Upper lobe of left lung (tissue), 6 donors: Measurements from ENCODE around the gene SOCS4. TPM values are rescaled to one million over a fixed set of nuclear protein-coding genes. Genes with fewer than 3 reads are reported as not detected.

Experiments
- ATAC-seq, 2 donors: fragments of 200-7000 bp; cut with Tn5 transposase; one replicate each; pipeline ENCODE4 v1.9.1; 2022; ENCODE audit warnings: mild to moderate bottlenecking in 2 of 2, moderate library complexity in 2 of 2; ENCODE audit not compliant: low FRiP score in 2 of 2
- DNase-seq, 2 donors: peaks; one replicate each; pipeline ENCODE4 v3.0.0-alpha.2; 2019 to 2020
- H3K27ac ChIP-seq, 4 donors: fragments of 200-600 bp; sonication (generic); one replicate each; pipeline ENCODE4 v1.5.1; 2016 to 2019
- H3K27me3 ChIP-seq, 4 donors: fragments of 200-600 bp; sonication (generic); one replicate each; pipeline ENCODE4 v1.5.1; 2017 to 2019
- H3K36me3 ChIP-seq, 4 donors: fragments of 200-600 bp; sonication (generic); one replicate each; pipeline ENCODE4 v1.5.1; 2016 to 2019
- H3K4me1 ChIP-seq, 4 donors: fragments of 200-600 bp; sonication (generic); one replicate each; pipeline ENCODE4 v1.5.1; 2018 to 2019
- H3K4me3 ChIP-seq, 4 donors: fragments of 200-600 bp; sonication (generic); one replicate each; pipeline ENCODE4 v1.5.1; 2017 to 2019; ENCODE audit warnings: mild to moderate bottlenecking in 2 of 4, moderate library complexity in 1 of 4
- H3K9me3 ChIP-seq, 4 donors: fragments of 200-600 bp; sonication (generic); one replicate each; pipeline ENCODE4 v1.5.1; 2018 to 2019
- EP300 ChIP-seq, 4 donors: sonication (generic); formaldehyde crosslinking; IDR thresholded peaks; one replicate each; pipeline ENCODE4 v1.5.1; 2017; ENCODE audit warnings: antibody characterized with exemption in 4 of 4, control low read depth in 2 of 4
- POLR2A ChIP-seq, 4 donors: fragments of 450-650 bp; IDR thresholded peaks; one replicate each; pipeline ENCODE4 v1.5.1; 2016 to 2017; ENCODE audit warnings: antibody characterized with exemption in 4 of 4, mild to moderate bottlenecking in 2 of 4
- POLR2AphosphoS5 ChIP-seq, 2 donors: sonication (generic); formaldehyde crosslinking; IDR thresholded peaks; one replicate each; pipeline ENCODE4 v1.5.1; 2017; ENCODE audit warnings: antibody characterized with exemption in 2 of 2
- WGBS, 2 donors: methylation state at CpG; one replicate each; pipeline ENCODE4 v1.1.5; 2017 to 2018; 5-methylcytosine and 5-hydroxymethylcytosine counted together
- total RNA-seq, 6 donors: library from RNA; depleted of rRNA in 4 of 6; stranded (reverse); fragments of >200 nt in 4 of 6; gene quantifications; one replicate each; pipeline versions ENCODE4 v1.1.0 to v1.2.1, GENCODE V29; 2016 to 2021
- TF ChIP-seq, protein P1 (sequence below), 6 experiments: fragments of 450-650 bp in 4 of 6; fragments of 200-600 bp in 2 of 6; sonication (generic) in 2 of 6; IDR thresholded peaks; one replicate each; pipeline ENCODE4 v1.5.1; 2016 to 2019; ENCODE audit warnings: antibody characterized with exemption in 6 of 6
- donor health status: DM: no; HTN: no; CAD: no; lungs with moderate emphysema.
- donor health status: DM: no; HTN: yes; CAD: no; lungs with severe emphysema.

SOCS4 gene
- total RNA-seq, 6 donors from 2014 or later, result 4.4 to 26.5 (median 18.4) TPM

DNA sequence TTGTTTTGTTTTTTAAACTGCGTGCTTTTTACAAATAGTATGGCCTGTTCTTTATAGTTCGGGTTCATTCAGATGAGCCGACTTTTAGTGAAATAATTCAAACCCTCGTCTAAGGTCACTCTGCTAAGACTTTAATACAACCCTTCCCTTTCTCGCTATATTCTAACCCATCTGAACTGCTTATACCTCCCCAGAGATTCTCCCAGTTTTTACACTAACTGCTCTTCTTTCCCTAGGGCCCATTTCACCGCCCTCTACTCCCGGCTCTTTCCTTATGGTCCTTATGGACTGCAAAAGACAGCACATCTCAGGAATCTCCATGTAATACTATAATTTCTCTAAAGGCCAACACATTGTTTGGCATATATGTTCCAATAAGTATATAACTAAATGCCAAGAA, 26.5 kb downstream of the SOCS4 start:
- Histone ChIP-seq H3K4me3 (no peak overlapping the region), H3K36me3 (peaks cover 0 to 19% (median 0%) of the 10 kb centered on the region in 4 donors), H3K27me3 (no peaks in the 10 kb centered on the region), H3K4me1 (peaks cover 31 to 44% (median 33%) of the 10 kb centered on the region in 4 donors), H3K27ac (no peak overlapping the region), H3K9me3 (no peaks in the 10 kb centered on the region)
- TF ChIP-seq, protein P1, sequence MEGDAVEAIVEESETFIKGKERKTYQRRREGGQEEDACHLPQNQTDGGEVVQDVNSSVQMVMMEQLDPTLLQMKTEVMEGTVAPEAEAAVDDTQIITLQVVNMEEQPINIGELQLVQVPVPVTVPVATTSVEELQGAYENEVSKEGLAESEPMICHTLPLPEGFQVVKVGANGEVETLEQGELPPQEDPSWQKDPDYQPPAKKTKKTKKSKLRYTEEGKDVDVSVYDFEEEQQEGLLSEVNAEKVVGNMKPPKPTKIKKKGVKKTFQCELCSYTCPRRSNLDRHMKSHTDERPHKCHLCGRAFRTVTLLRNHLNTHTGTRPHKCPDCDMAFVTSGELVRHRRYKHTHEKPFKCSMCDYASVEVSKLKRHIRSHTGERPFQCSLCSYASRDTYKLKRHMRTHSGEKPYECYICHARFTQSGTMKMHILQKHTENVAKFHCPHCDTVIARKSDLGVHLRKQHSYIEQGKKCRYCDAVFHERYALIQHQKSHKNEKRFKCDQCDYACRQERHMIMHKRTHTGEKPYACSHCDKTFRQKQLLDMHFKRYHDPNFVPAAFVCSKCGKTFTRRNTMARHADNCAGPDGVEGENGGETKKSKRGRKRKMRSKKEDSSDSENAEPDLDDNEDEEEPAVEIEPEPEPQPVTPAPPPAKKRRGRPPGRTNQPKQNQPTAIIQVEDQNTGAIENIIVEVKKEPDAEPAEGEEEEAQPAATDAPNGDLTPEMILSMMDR (IDR thresholded peaks at IDR 0.05), result no peak
- no peak for TF ChIP-seq POLR2AphosphoS5 (IDR thresholded peaks at IDR 0.05)
- WGBS, 2 donors, result 84 to 87% methylated on average over 7 of the region's 7 CpGs
- ATAC-seq (no peak), DNase-seq (no peak)

DNA sequence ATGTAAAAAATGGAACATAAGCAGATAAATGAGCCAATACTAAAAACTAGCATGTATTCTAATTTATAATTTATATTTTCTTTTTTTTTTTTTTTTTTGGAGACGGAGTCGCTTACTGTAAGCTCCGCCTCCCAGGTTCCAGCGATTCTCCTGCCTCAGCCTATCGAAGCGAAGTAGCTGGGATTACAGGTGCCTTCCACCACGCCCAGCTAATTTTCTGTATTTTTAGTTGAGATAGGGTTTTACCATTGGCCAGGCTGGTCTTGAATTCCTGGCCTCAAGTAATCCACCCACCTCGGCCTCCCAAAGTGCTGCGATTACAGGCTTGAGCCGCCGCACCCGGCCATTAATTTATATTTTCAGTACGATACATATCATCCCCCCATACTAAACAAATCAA, 27.1 kb downstream of the SOCS4 start:
- ATAC-seq (no peak), DNase-seq (no peak)
- Histone ChIP-seq H3K36me3 (peaks cover 0 to 20% (median 0%) of the 10 kb centered on the region in 4 donors), H3K27me3 (no peaks in the 10 kb centered on the region), H3K4me3 (no peak overlapping the region), H3K9me3 (no peaks in the 10 kb centered on the region), H3K4me1 (peaks cover 31 to 44% (median 33%) of the 10 kb centered on the region in 4 donors), H3K27ac (no peak overlapping the region)
- WGBS, 2 donors, result 97 to 98% methylated on average over 13 of the region's 13 CpGs
- TF ChIP-seq, protein P1 (IDR thresholded peaks at IDR 0.05), result no peak
- TF ChIP-seq POLR2A (IDR thresholded peaks at IDR 0.05) (no peak), POLR2AphosphoS5 (IDR thresholded peaks at IDR 0.05) (no peak), EP300 (IDR thresholded peaks at IDR 0.05) (no peak)

DNA sequence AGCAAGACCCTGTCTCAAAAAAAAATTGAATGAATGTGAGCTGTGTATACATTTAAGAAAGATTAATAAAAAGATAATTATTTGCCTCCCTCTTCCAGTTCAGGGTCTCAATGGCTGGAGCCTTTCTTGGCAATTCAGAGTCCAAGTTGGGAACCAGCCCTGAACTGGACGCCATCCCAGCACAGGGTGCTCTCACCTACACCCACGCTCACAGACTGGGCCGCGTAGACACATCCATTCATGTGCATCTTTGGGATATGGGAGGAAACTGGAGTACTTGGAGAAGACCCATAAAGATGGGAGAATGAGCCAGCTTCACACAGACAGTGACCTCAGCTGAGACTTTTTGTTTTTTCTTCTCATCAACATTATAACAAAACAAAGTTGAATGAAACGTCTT, 30.9 kb downstream of the SOCS4 start:
- Histone ChIP-seq H3K9me3 (no peaks in the 10 kb centered on the region), H3K27me3 (no peaks in the 10 kb centered on the region), H3K4me1 (peaks cover 20 to 31% (median 24%) of the 10 kb centered on the region in 4 donors), H3K27ac (no peak overlapping the region), H3K4me3 (no peak overlapping the region), H3K36me3 (peaks cover 2 to 41% (median 7%) of the 10 kb centered on the region in 4 donors)
- no peak for ATAC-seq
- no peak for DNase-seq
- TF ChIP-seq, protein P1 (IDR thresholded peaks at IDR 0.05), result no peak
- TF ChIP-seq POLR2AphosphoS5 (IDR thresholded peaks at IDR 0.05) (no peak), EP300 (IDR thresholded peaks at IDR 0.05) (no peak), POLR2A (IDR thresholded peaks at IDR 0.05) (no peak)
- WGBS, 2 donors, result 86 to 97% methylated on average over 5 of the region's 5 CpGs

DNA sequence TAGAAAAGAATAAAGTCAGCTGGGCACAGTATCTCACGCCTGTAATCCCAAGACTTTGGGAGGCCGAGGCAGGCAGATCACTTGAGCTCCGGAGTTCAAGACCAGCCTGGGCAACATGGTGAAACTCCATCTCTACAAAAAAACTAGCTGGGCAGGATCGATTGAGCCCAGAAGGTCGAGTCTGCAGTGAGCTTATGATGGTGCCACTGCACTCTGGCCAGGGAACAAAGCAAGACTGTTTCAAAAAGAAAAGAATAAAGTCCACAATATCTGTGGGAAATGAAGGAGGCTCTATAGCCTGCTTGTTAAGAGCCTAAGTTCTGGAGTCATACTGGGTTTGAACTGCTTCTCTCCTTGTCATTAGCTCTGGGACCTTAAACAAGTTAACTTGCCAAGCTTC, 32.3 kb downstream of the SOCS4 start:
- no peak for DNase-seq
- Histone ChIP-seq H3K4me3 (no peak overlapping the region), H3K27ac (no peak overlapping the region), H3K36me3 (peaks cover 6 to 55% (median 16%) of the 10 kb centered on the region in 4 donors), H3K9me3 (no peaks in the 10 kb centered on the region), H3K4me1 (peaks cover 11 to 18% (median 12%) of the 10 kb centered on the region in 4 donors), H3K27me3 (no peaks in the 10 kb centered on the region)
- no peak for ATAC-seq
- WGBS, 2 donors, result 97 to 98% methylated on average over 5 of the region's 5 CpGs
- TF ChIP-seq, protein P1 (IDR thresholded peaks at IDR 0.05), result no peak
- TF ChIP-seq POLR2AphosphoS5 (IDR thresholded peaks at IDR 0.05) (no peak), EP300 (IDR thresholded peaks at IDR 0.05) (no peak)
